Sciatic nerve (tissue), 2 donors: ENCODE data around the gene TDRD9. TPM values are rescaled to one million over a fixed set of nuclear protein-coding genes. Genes with fewer than 3 reads are reported as not detected.

Source experiments
- ATAC-seq: fragments of 200-7000 bp; cut with Tn5 transposase; one replicate; pipeline ENCODE4 v1.9.1; 2020; ENCODE audit warnings: mild to moderate bottlenecking, moderate library complexity
- DNase-seq: peaks from one replicate; pipeline ENCODE4 v3.0.0-alpha.2; 2020; ENCODE audit warnings: low spot score
- intact Hi-C: fragments of 100-400 bp; cut with DNase I; formaldehyde crosslinking; loops from one replicate; pipeline ENCODE4 v1.14.2; 2022
- total RNA-seq: library from RNA; stranded (reverse); fragmentation: NEBNext Ultra II Directional; extraction: Animal tissue kit (Norgen Biotek cat#: 25700); gene quantifications from one replicate; pipeline ENCODE4 v1.2.1, GENCODE V29; 2021
- donor health status: DM: no; HTN: no; CAD: no.
- donor health status: DM: no; HTN: no; CAD: no.

The TDRD9 gene
- total RNA-seq, 1 donor from 2014 or later = 8.2 TPM

DNA sequence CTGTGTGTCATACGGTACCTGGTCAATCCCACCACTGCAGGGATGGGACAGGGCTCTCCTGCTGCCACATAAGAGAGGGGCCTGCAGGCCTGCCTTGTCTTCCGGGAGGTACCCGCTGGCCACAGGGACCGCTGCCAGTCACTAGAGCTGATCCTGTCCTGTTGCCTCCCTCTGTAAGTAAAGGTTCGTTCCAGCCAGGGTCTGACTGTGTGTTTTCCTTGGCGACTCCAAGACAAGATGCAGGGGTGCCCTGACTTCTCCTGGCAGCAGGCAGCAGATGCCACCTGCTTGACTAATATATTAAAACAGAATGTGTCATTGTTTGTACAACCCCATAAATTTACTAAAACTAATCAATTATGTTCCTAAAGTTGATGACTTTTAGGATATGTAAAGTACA is 115.8 kb downstream of the TDRD9 start:
- ATAC-seq (no peak), DNase-seq (no peak)
- intact Hi-C loops = no loop called here

DNA sequence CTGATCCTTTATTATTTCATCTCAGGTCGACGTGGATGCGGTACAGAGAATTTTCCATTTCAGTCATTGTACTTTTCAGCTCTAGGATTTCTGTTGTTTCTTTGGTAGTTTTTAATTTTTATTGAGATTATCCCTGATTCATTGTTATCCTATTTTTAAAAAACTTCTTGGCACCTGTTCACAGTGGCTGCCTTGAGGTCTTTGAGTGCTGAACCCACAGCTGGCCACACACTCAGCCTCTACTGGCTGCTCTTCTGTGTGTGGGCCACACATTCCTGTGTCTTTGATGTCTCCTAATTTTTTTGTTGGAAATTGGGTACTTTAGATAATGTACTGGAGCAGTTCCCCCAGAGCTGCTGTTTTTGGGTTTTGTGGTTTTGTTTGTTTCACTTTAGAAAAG is 119.5 kb downstream of the TDRD9 start:
- intact Hi-C loops = no loop called here
- DNase-seq = no peak
- ATAC-seq = no peak

DNA sequence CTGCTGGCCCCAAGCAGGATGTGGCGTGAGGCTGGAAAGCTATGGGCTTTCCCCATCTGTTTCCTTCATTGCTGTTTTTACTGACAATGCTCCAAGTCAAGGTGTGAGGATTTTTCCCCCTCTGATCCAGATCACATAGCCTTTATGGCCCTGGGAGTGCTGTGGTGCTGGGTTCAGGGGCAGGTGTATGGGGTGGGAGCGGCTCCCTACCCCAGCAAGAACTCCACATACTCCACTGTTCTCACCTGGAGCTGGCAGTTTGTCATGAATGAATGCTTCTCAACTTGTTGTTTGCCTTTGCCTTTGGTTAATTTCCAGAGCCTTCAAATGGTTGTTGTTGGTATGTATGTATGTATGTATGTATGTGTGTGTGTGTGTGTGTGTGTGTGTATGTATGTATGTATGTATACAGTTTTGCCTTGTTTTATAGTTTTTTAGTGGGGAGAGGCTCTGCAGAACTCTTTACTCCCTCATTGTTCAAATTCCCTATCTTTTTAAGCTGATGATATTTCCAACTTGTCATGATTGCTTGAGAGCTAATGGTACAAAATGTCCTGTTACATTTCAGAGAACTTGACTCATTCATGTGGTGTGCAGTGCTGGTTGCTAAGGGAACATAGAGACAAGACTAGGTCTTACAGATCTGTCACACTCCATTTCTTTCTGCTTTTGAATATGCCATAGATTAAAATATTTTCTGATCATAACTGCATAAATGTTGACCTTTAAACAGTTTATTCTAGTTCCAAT is 120.7 kb downstream of the TDRD9 start:
- DNase-seq (no peak), ATAC-seq (no peak)
- intact Hi-C loops = no loop called here

DNA sequence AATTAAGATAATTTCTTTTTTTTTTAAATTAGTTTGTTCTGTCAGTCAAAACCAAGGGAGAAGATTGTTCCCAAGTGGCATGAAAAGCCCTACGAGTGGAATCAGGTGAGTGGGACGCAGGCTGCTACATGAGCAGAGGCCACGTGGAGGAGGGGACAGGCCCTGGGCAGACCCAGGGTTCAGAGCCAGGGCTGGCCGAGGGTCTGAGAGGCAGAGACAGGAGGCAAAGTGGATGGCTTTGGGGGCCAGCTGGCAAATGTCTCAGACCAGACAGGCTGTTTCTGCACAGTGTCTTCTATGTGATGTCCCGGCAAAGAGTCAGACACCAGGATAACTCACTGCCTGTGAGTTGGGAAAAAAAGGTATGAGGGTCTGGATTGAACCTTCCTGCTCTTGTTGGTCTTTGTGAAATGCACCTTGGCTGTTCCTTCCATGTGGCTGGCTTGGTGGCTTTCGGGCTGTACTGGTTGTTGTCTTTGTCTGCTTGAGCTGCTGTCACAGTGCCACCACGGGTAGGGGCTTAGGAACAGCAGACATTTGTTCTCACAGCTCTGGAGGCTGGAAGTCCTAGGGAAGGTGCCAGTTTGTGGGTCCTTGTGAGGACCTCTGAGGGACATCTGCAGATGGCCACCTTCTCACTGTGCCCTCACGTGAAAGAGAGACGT is 121.5 kb downstream of the TDRD9 start:
- DNase-seq (no peak), ATAC-seq (no peak)
- intact Hi-C loops = no loop called here

DNA sequence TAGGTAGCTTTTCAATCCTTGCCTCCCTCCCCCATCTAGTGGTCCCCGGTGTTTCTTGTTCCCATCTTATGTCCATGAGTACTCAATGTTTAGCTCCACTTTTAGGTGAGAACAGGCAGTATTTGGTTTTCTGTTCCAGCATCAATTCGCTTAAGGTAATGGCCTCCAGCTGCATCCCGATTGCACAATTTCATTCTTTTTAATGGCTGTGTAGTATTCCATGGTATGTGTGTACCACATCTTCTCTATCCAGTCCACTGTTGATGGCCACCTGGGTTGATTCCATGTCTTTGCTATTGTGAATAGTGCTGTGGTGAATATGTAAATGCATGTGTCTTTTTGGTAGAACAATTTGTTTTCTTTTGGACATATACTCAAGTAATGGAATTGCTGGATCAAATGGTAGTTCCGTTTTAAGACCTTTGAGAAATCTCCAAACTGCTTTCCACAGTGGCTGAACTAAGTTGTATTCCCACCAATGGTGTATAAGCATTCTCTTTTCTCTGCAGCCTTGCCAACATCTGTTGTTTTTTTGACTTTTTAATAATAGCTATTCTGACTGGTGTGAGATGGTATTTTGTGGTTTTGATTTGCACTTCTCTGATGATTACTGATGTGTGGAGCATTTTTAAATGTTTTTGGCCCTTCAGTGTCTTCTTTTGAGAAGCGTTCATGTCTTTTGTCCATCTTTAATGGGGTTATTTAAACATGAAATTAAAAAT is 123.0 kb downstream of the TDRD9 start:
- ATAC-seq (no peak), DNase-seq (no peak)
- intact Hi-C loops = no loop called here

DNA sequence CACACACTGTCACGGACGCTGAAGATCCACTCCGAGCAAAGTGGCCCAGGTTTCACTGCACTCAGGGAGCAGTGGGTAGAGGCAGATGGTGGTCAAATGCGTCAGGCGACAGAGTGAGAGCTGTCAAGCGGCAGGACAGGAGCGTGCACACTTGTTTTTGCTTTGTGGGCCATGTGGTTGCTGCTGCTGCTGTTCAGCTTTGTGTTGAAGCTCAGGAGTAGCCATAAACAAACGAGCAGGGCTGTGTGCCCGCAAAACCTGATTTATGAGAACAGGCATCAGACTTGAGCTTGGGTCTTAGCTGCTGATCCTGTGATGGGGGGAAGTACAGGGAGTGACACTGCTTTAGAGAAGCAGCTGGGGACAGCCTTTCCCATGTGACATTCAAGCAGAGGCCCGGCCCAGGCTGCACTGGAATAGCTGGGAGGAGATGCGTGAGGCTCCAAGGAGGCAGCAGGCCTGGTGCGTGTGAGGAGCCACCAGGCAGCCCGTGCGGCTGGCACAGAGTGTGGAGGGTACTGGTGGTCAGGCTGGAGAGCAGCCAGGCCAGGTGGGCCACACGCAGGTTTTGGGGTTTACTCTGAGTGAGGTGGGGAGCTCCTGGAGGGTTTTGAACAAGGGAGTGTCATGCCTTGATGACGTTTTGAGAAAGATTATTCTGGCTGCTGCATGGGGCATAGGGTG is 126.1 kb downstream of the TDRD9 start:
- intact Hi-C loops = no loop called here
- DNase-seq = no peak
- ATAC-seq = no peak

DNA sequence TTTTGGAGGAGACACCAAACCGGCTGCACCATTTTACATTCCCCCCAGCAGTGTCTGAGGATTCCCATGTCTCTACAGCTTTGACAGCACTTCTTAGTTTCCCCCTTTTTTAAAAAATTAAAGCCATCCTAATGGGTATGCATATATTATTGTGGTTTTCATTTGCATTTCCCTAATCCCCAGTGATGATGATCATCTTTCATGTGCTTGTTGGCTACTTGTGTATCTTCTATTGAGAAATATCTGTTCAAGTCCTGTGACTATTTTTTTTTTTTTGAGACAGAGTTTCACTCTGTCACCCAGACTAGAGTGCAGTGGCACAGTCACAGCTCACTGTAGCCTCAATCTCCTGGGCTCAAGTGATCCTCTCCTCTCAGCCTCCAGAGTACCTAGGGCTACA is 134.0 kb downstream of the TDRD9 start:
- intact Hi-C loops = no loop called here
- no peak for ATAC-seq
- DNase-seq = no peak

DNA sequence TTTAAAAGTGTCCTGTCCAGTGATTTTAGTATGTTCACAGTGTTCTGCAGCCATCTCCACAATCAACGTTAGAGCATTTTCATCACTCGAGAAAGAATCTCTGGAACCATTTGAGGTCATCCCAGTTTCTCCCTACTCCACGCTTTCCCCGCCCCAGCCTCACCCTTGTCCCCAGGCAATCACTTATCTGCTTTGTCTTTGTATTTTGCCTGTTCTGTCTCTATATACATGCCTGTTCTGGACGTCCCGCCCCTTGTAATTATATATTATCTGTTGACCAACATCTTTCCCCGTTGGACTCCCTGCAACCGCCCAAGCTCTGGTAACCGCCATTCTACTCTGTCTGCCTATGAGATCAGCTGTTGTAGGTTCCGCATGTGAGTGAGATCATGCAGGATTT is 135.7 kb downstream of the TDRD9 start:
- ATAC-seq (no peak), DNase-seq (no peak)
- intact Hi-C loops = no loop called here

DNA sequence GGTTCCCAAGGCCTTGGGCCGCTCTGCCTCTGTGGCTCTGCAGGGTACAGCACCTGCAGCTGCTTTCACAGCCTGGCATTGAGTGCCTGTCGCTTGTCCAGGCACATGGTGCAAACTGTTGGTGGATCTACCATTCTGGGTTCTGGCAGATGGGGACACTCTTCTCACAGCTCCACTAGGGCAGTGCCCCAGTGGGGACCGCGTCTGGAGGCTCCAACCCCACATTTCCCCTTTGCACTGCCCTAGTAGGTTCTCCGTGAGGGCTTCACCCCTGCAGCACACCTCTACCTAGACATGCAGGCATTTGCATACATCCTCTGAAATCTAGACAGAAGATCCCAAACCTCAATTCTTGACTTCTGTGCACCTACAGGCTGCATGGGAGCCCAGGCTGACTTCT is 138.0 kb downstream of the TDRD9 start:
- intact Hi-C loops = no loop called here
- no peak for DNase-seq
- ATAC-seq = no peak

DNA sequence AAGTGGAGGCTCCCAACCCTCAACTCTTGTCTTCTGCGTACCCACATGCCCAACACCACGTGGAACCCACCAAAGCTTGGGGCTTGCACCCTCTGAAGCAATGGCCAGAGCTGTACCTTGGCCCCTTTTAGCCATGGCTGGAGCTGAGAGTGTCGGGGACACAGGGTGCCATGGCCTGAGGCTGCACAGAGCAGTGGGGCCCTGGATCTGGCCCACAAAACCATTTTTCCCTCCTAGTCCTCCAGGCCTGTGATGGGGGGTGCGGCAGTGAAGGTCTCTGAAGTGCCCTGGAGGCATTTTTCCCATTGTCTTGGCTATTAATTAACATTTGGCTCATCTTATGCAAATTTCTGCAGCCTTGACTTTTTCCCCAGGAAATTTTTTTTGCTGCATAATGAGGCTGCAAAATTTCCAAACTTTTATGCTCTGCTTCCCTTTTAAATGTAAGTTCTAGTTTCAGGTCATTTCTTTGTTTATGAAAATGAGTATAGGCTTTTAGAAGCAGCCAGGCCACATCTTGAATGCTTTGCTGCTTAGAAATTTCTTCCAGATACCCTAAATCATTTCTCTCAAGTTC is 138.6 kb downstream of the TDRD9 start:
- ATAC-seq = no peak
- no peak for DNase-seq
- intact Hi-C loops = no loop called here

DNA sequence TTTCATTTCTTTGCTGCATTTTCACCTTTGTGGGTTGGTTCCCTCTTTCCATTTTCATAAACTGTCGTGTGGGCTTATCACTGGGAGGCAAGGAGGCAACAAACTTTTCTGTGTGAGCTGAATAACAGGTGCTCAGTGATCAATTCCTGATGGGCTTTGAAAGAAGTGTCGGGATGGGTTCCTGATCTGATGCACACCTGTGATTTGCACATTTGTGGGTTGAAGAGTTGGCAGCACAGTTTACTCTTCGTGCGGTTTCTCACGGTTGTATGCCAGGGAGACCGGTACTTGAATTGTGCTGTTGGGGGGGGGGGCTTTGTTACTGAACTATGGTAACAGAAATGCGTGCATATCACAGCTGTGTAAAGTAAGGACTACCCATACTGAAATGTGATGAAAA is 141.3 kb downstream of the TDRD9 start:
- DNase-seq = no peak
- ATAC-seq = no peak
- intact Hi-C loops = no loop called here

DNA sequence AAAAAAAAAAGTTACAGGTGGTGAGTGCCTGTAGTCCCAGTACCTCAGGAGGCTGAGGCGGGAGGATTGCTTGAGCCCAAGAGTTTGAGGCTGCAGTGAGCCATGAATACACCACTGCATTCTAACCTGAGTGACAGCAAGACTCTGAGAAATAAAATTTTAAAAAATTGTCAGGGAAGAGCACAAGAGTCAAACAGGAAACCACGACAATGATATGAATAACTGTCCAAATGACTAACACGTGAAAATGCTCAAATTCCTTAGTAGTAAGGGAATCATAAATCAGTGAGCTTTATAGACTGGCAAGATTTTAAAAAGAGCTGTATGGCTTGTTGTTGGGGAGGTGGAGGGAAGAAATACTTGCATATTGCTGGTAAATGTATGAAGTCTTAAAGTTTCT is 144.3 kb downstream of the TDRD9 start:
- intact Hi-C loops = loop anchor here (10.0 kb wide), 1 partner anchor 492 kb away; no protein-coding TSS in a partner anchor
- DNase-seq (no peak), ATAC-seq (no peak)

DNA sequence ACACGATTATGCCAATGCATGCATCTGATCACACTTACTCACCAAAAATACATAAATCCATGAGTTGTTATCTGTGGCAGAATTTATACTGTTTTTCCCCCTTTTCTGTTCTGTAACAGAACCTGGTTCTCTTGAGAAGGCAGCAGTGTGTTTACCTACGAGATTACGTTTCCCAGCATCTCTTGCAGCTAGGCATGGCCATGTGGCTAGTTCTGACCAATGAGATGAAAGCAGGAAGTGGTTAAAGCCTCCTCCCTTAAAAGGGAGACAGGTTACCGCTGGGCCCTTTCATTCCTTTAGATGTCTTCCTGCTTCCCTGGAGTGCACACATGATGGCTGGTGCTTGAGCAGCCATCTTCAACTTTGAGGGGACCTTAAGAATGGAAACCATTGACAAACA is 145.5 kb downstream of the TDRD9 start:
- ATAC-seq (no peak), DNase-seq (no peak)
- intact Hi-C loops = loop anchor here (10.0 kb wide), 1 partner anchor 491 kb away; no protein-coding TSS in a partner anchor

DNA sequence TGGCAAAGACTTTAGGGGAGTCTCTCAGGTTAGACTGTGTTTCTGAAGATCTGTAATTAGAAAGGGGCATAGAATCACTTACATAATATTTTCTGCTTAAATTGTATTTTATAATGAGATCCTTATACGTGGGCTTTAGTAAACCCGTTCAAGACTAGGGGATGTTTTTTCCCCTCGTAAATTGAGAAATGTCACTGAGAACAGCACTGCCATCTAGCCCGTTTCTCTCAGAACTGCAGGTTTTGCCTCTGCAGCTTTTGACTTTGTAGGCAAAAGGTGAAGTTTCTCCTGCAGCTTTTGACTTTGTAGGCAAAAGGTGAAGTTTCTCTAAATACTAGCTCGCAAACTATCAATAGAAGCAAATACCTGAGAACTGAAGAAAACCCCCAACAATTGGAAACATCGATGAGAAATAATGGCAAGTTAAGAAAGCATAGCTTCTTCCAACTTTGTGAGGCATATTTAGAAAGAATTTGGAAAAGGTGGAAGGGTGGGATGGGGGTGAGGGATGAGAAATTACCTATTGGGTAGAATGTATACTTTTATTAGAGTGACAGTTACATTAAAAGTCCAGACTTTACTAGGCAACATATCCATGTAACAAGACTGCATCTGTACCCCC is 147.4 kb downstream of the TDRD9 start:
- ATAC-seq (no peak), DNase-seq (no peak)
- intact Hi-C loops = loop anchor here (10.0 kb wide), 1 partner anchor 489 kb away; no protein-coding TSS in a partner anchor

DNA sequence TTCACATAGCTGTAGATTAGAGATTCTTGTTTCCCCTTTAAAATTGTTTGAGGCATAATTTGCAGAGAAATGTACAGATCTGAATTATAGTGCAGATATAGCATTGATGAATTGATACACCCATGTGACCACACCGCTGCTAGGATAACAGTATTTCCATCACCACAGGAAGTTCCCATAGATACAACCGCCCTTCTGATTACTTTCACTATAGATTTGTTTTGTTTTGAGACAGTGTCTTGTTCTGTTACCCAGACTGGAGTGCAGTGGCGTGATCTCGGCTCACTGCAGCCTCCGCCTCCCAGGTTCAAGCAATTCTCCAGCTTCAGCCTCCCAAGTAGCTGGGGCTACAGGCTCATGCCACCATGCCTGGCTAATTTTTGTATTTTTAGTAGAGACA is 148.5 kb downstream of the TDRD9 start:
- ATAC-seq (no peak), DNase-seq (no peak)
- intact Hi-C loops = loop anchor here (10.0 kb wide), 1 partner anchor 488 kb away; no protein-coding TSS in a partner anchor

DNA sequence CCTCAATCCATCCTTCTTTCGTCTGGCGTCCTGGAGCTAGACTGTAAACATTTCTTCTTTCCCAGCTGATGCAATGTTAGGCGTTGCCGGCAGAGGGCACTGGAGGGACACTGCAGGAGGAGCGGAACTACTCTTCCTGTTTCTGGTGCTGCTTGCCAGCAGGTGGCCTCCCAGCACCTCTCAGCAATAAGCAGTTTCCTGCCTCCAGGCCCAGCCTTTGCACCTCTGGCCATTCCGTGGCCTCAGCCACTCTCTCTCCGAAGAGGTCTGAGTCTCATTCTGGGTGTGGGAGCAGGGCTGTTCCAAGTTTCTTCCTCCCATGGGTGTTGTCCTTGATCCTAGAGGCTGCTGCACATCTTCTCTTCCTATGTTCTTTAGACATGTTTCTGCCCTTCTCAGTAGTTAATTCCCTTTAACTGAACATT is 149.8 kb downstream of the TDRD9 start:
- intact Hi-C loops = loop anchor here (10.0 kb wide), 1 partner anchor 487 kb away; no protein-coding TSS in a partner anchor
- DNase-seq (peak; percentile 90), ATAC-seq (peak; percentile 91)

DNA sequence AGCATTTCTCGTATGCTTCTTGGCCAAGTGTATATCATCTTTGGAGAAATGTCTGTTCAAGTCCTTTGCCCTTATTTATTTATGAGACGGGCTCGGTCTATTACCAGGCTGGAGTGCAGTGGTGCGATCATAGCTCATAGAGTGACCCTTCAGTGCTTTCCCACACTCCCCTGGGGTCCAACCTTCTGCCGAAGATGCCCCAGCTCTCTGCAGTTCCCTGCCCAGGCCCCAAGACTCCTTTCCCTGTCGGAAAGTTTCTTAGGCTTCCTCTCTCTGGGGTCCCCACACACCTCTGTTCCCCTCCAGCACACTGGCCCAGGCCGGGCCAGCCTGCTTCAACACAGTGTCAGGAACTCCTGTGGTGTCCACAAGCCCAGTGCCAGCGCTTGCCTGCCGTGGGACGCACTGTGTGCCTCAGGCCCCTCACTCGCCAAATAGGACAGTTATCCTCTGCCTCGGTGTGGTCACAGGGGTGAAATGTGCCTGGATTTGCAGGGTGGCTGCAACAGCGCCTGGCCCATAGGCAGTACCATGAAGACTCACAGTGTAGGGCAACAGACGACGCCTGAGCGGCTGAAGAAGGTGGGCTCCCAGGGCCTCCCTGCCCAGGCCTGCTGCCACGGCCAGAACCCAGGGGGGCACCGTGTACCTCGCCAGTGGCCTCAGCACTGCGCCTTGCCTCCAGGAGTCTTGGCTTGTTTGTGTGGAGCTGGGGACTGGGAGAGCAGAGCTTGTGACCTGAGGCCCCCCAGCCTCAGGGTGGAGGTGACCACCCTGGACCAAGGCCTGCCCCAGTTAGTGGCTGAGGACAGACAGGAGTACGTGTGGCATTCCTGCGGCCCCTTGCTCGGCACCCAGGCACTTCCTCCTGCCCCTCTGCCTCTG is 152.4 kb downstream of the TDRD9 start:
- ATAC-seq (no peak), DNase-seq (no peak)
- intact Hi-C loops = no loop called here
